ENCODE results near the gene DGKQ. TPM values are rescaled to one million over a fixed set of nuclear protein-coding genes. Genes with fewer than 3 reads are reported as not detected.
"Not testable (repeated sequence)": the region's sequence is repeated elsewhere in the genome, so short reads cannot be mapped to it uniquely, and the experiment has no call there.

The DGKQ gene
- polyA plus RNA-seq, 3 donors, result 6.4 to 7.1 (median 6.6) TPM

GRCh38 chr4:987624-988513, 14.5 kb upstream of the DGKQ start:
- H3K27ac ChIP-seq (ENCODE audit: low read depth, low read length), result no peak overlapping the region
- WGBS, 3 donors, result 70 to 81% (median 71%) methylated on average over 37 of the region's 37 CpGs

GRCh38 chr4:986879-987623, 13.7 kb upstream of the DGKQ start, which contains the start of gene IDUA:
Gene IDUA (plus strand): TSS chr4:987044. CDS start chr4:987085, 41 bp downstream.
- 1 to 2% (median 1%) methylated on average over 49 to 69 of the region's 69 CpGs for WGBS, 3 donors
- H3K27ac ChIP-seq (ENCODE audit: low read depth, low read length), result no peak within 1 kb of the TSS

GRCh38 chr4:986428-986878, 13.1 kb upstream of the DGKQ start:
- no peak overlapping the region for H3K27ac ChIP-seq (ENCODE audit: low read depth, low read length)
- 3% methylated on average over 14 of the region's 14 CpGs for WGBS, 3 donors

GRCh38 chr4:985123-985830, 11.9 kb upstream of the DGKQ start:
- H3K27ac ChIP-seq (ENCODE audit: low read depth, low read length), result no peak overlapping the region
- 28 to 58% (median 52%) methylated on average over 23 of the region's 23 CpGs for WGBS, 3 donors

- no peak overlapping the region for H3K27ac ChIP-seq (ENCODE audit: low read depth, low read length)
- 68 to 83% (median 82%) methylated on average over 15 of the region's 15 CpGs for WGBS, 3 donors
Measured at GRCh38 chr4:984336-985054, 11.1 kb upstream of the DGKQ start.

GRCh38 chr4:982814-983213, 9.4 kb upstream of the DGKQ start:
- WGBS, 3 donors, result 96 to 98% (median 98%) methylated on average over 15 of the region's 15 CpGs
- no peak overlapping the region for H3K27ac ChIP-seq (ENCODE audit: low read depth, low read length)

- no peak overlapping the region for H3K27ac ChIP-seq (ENCODE audit: low read depth, low read length)
- WGBS, 3 donors, result 91 to 94% (median 92%) methylated on average over 17 of the region's 17 CpGs
Measured at GRCh38 chr4:982291-982690, 8.9 kb upstream of the DGKQ start.

GRCh38 chr4:978957-979701, 5.8 kb upstream of the DGKQ start:
- 31 to 68% (median 34%) methylated on average over 20 of the region's 20 CpGs for WGBS, 3 donors
- H3K27ac ChIP-seq (ENCODE audit: low read depth, low read length), result no peak overlapping the region

GRCh38 chr4:976016-976415, 2.6 kb upstream of the DGKQ start:
- H3K27ac ChIP-seq (ENCODE audit: low read depth, low read length), result not testable (repeated sequence)
- WGBS, 3 donors, result 89 to 100% (median 97%) methylated on average over 5 to 22 of the region's 25 CpGs

- 92 to 94% (median 93%) methylated on average over 8 to 9 of the region's 9 CpGs for WGBS, 3 donors
- H3K27ac ChIP-seq (ENCODE audit: low read depth, low read length), result no peak overlapping the region
Measured at GRCh38 chr4:974668-975067, 1.3 kb upstream of the DGKQ start.

GRCh38 chr4:972651-973424, 531 bp downstream of the DGKQ start:
- no peak overlapping the region for H3K27ac ChIP-seq (ENCODE audit: low read depth, low read length)
- 0 to 2% (median 1%) methylated on average over 49 to 64 of the region's 65 CpGs for whole genome bisulfite sequencing, 3 donors

GRCh38 chr4:971666-972500, 1.5 kb downstream of the DGKQ start:
- 60 to 70% (median 60%) methylated on average over 23 to 24 of the region's 24 CpGs for WGBS, 3 donors
- H3K27ac ChIP-seq (ENCODE audit: low read depth, low read length), result no peak overlapping the region

- no peak overlapping the region for H3K27ac ChIP-seq (ENCODE audit: low read depth, low read length)
- 82 to 86% (median 84%) methylated on average over 17 of the region's 17 CpGs for WGBS, 3 donors
Measured at GRCh38 chr4:970854-971520, 2.4 kb downstream of the DGKQ start.

- 94 to 95% (median 94%) methylated on average over 21 to 25 of the region's 25 CpGs for WGBS, 3 donors
- no peak overlapping the region for H3K27ac ChIP-seq (ENCODE audit: low read depth, low read length)
Measured at GRCh38 chr4:970046-970745, 3.2 kb downstream of the DGKQ start.

Data from adipose tissue (tissue), 3 donors.